K562 (cell line): ENCODE results near the gene DMXL1. TPM values are rescaled to one million over a fixed set of nuclear protein-coding genes. Genes with fewer than 3 reads are reported as not detected.

Source experiments
- ATAC-seq: fragments of 200-7000 bp; cut with Tn5 transposase; 3 replicates; pipeline ENCODE4 v1.9.1; 2020; ENCODE audit warnings: moderate library complexity
- BruUV-seq: library from RNA; stranded (reverse); fragments of 400-500 nt; replicated peaks from 2 replicates; lab custom pipeline; 2021; lab: Mats Ljungman, UMichigan
- CTCF ChIA-PET: fragments of 300-600 bp; formaldehyde crosslinking; extraction: SDS; loops from one replicate; lab custom pipeline; 2021; ENCODE audit warnings: low intra/inter-chr PET ratio; lab: Yijun Ruan, JAX
- POLR2A ChIA-PET: fragments of 300-600, 350-650 bp; sonication (Branson Sonifier 250); formaldehyde crosslinking; extraction: SDS; loops from one replicate; lab custom pipeline; 2021; ENCODE audit warnings: antibody characterized with exemption, inconsistent platforms; lab: Yijun Ruan, JAX
- DNase-seq, 4 experiments: peaks; one replicate each; pipeline versions ENCODE4 v3.0.0 to v3.0.0-alpha.2; 2011 to 2018; ENCODE audit warnings: low spot score in 3 of 4, mixed read lengths in 3 of 4; ENCODE audit errors: extremely low read depth in 1 of 4
- FAIRE-seq: peaks from 2 replicates; lab custom pipeline; 2011; peaks lifted over from hg19 to GRCh38; lab: Jason Lieb, UNC
- H2AFZ ChIP-seq: 2 replicates; pipeline ENCODE4 v1.6.0; 2011; ENCODE audit warnings: low read depth, low read length, control low read depth, inconsistent platforms
- H3K27ac ChIP-seq: fragments of 200-600 bp; 3 replicates; pipeline ENCODE4 v1.8.0; 2011; ENCODE audit warnings: low read depth, mild to moderate bottlenecking, control low read depth, inconsistent platforms, low read length, moderate library complexity, mixed read lengths; ENCODE audit errors: extremely low read depth
- H3K27me3 ChIP-seq, 2 experiments: fragments of 300-600 bp in 1 of 2; 2 replicates in 1 of 2; 3 replicates in 1 of 2; pipeline versions ENCODE4 v1.6.0 to v1.8.0; 2011; ENCODE audit warnings: inconsistent platforms in 2 of 2, low read length in 2 of 2, mild to moderate bottlenecking in 1 of 2, mixed read lengths in 1 of 2, moderate library complexity in 1 of 2; ENCODE audit not compliant: control insufficient read depth in 2 of 2, insufficient read depth in 2 of 2
- H3K36me3 ChIP-seq: fragments of 300-600 bp; 3 replicates; pipeline ENCODE4 v1.8.0; 2011; ENCODE audit warnings: mild to moderate bottlenecking, low read length, inconsistent platforms; ENCODE audit not compliant: control insufficient read depth, insufficient read depth
- H3K4me1 ChIP-seq, 2 experiments: fragments of 200-600 bp in 1 of 2; replicated peaks in 1 of 2; 2 replicates in 1 of 2; 3 replicates in 1 of 2; pipeline versions ENCODE4 v1.5.1 to v1.8.0; 2011; ENCODE audit warnings: inconsistent platforms in 2 of 2, low read length in 2 of 2, mild to moderate bottlenecking in 1 of 2, mixed read lengths in 1 of 2, moderate library complexity in 1 of 2; ENCODE audit not compliant: control insufficient read depth in 2 of 2, insufficient read depth in 2 of 2
- H3K4me2 ChIP-seq: 2 replicates; pipeline ENCODE4 v1.6.1; 2011; ENCODE audit warnings: low read length, control low read depth, inconsistent platforms, mixed read lengths; ENCODE audit not compliant: insufficient read depth
- H3K4me3 ChIP-seq: fragments of 200-600 bp; sonication (generic), shearing (Covaris generic); 2 replicates; pipeline ENCODE4 v1.5.1; 2016; ENCODE audit warnings: control low read depth, inconsistent platforms
- H3K79me2 ChIP-seq: fragments of 200-600 bp; 3 replicates; pipeline ENCODE4 v1.8.0; 2011; ENCODE audit warnings: low read length, inconsistent platforms; ENCODE audit not compliant: control insufficient read depth, insufficient read depth
- H3K9ac ChIP-seq, 2 experiments: 2 replicates each; pipeline versions ENCODE4 v1.6.0 to v1.6.1; 2011; ENCODE audit warnings: low read depth in 2 of 2, low read length in 2 of 2, control low read depth in 1 of 2, inconsistent platforms in 1 of 2, mild to moderate bottlenecking in 1 of 2, mixed read lengths in 1 of 2; ENCODE audit not compliant: insufficient read depth in 1 of 2
- H3K9me1 ChIP-seq: one replicate; pipeline ENCODE4 v1.6.0; 2011; ENCODE audit warnings: inconsistent platforms, mild to moderate bottlenecking, low read length, moderate library complexity; ENCODE audit not compliant: control insufficient read depth, insufficient read depth
- H3K9me3 ChIP-seq: replicated peaks from 2 replicates; pipeline ENCODE4 v1.5.1; 2011; ENCODE audit warnings: low read depth, low read length, inconsistent platforms; ENCODE audit not compliant: control insufficient read depth, insufficient read depth
- H4K20me1 ChIP-seq: replicated peaks from 2 replicates; pipeline ENCODE4 v1.6.1; 2011; ENCODE audit warnings: low read length, inconsistent platforms, mixed read lengths; ENCODE audit not compliant: control insufficient read depth, insufficient read depth
- CTBP1 ChIP-seq: fragments of 450-650 bp; IDR thresholded peaks from 2 replicates; pipeline ENCODE4 v1.6.1; 2016; ENCODE audit warnings: borderline replicate concordance
- E2F8 ChIP-seq: fragments of 450-650 bp; IDR thresholded peaks from 2 replicates; pipeline ENCODE4 v1.7.1; 2018; ENCODE audit warnings: mild to moderate bottlenecking, low read depth; ENCODE audit not compliant: partially characterized antibody
- E4F1 ChIP-seq: fragments of 250-450 bp; sonication (Bioruptor Pico); IDR thresholded peaks from 2 replicates; pipeline ENCODE4 v1.5.0; 2021; ENCODE audit warnings: mild to moderate bottlenecking, borderline replicate concordance
- MTA2 ChIP-seq: fragments of 450-650 bp; IDR thresholded peaks from 2 replicates; pipeline ENCODE4 v1.6.1; 2016; ENCODE audit warnings: low read depth
- MXI1 ChIP-seq: IDR thresholded peaks from 2 replicates; pipeline ENCODE4 v1.6.1; 2011; ENCODE audit warnings: low read depth, mild to moderate bottlenecking, improper control_type of control experiment, low read length
- PRDM10 ChIP-seq: fragments of 450-650 bp; IDR thresholded peaks from 2 replicates; pipeline ENCODE4 v1.6.1; 2018; ENCODE audit not compliant: partially characterized antibody
- PYGO2 ChIP-seq: fragments of 450-650 bp; IDR thresholded peaks from 2 replicates; pipeline ENCODE4 v1.6.1; 2016; ENCODE audit warnings: mild to moderate bottlenecking, missing genetic modification characterization, moderate library complexity, missing compliant biosample characterization
- RUNX1 ChIP-seq: sonication (generic); IDR thresholded peaks from 2 replicates; pipeline ENCODE4 v1.6.1; 2016; ENCODE audit warnings: antibody characterized with exemption, low read depth
- SIN3A ChIP-seq, 2 experiments: fragments of 150-350 bp in 1 of 2; IDR thresholded peaks; 2 replicates each; pipeline ENCODE4 v1.6.1; 2011 to 2016; ENCODE audit warnings: borderline replicate concordance in 2 of 2, low read depth in 2 of 2, low read length in 2 of 2, mild to moderate bottlenecking in 2 of 2, moderate library complexity in 2 of 2; ENCODE audit not compliant: control insufficient read depth in 1 of 2
- STAT5A ChIP-seq: IDR thresholded peaks from 2 replicates; pipeline ENCODE4 v1.6.1; 2012; ENCODE audit warnings: low read length, inconsistent platforms, borderline replicate concordance
- ZC3H4 ChIP-seq: sonication (generic); formaldehyde crosslinking; IDR thresholded peaks from 2 replicates; pipeline ENCODE4 v1.9.0; 2021; ENCODE audit warnings: missing genetic modification reagents, borderline replicate concordance
- ZNF121 ChIP-seq: sonication (generic); formaldehyde crosslinking; conservative IDR thresholded peaks from 2 replicates; pipeline ENCODE4 v1.8.0; 2022; ENCODE audit warnings: missing genetic modification reagents
- WGBS: fragments of 100-300 bp; shearing (Covaris generic); methylation state at CpG from one replicate; pipeline ENCODE4 v1.1.6; 2016; ENCODE audit warnings: low coverage, mixed read lengths; ENCODE audit not compliant: insufficient coverage; ENCODE audit errors: missing lambda C conversion rate; 5-methylcytosine and 5-hydroxymethylcytosine counted together
- in situ Hi-C: fragments of 300-500 bp; cut with MboI; formaldehyde crosslinking; loops from 4 replicates; pipeline ENCODE4 v1.15.0; 2018; ENCODE audit warnings: inconsistent platforms, mixed read lengths
- intact Hi-C: fragments of 100-400 bp; cut with micrococcal nuclease; formaldehyde crosslinking; loops from 2 replicates; pipeline ENCODE4 v1.14.2; 2022
- polyA plus RNA-seq, 8 experiments: library from polyadenylated mRNA; depleted of rRNA in 4 of 8; stranded (reverse) in 5 of 8; unstranded in 3 of 8; fragments of >200 nt; fragmentation: Nextera tagmentation in 2 of 8; fragmentation: Illumina TruSeq in 1 of 8; extraction: Ambion mirVana in 2 of 8; extraction: Trizol in 1 of 8; gene quantifications; 2 replicates each; pipeline versions ENCODE4 v1.2.1 to v1.2.3, GENCODE V29; 2011 to 2014; ENCODE audit warnings: inconsistent platforms in 1 of 8, missing spikeins in 1 of 8
- total RNA-seq, 7 experiments: library from RNA; depleted of rRNA in 6 of 7; stranded (reverse); fragments of >200 nt in 6 of 7; fragmentation: Illumina TruSeq in 2 of 7; extraction: Trizol in 2 of 7; gene quantifications; 2 replicates each; pipeline versions ENCODE4 v1.2.1 to v1.2.3, GENCODE V29; 2011 to 2021; ENCODE audit warnings: low replicate concordance in 1 of 7

Gene DMXL1
- total and polyA plus RNA-seq, 9 of the 15 experiments (the other 6 are each of a cell fraction or from before 2014, with no cell fraction given), result 8.3 to 40.3 (median 30.6) TPM

GRCh38 chr5:119279093-119279492 is 208.2 kb downstream of the DMXL1 start (continued):
- TF ChIP-seq E4F1 (CRISPR knock-in tag) (no peak), ZNF121 (CRISPR knock-in tag) (no peak)

GRCh38 chr5:119280380-119280779 is 209.5 kb downstream of the DMXL1 start:
- Histone ChIP-seq H3K9me1 (no peaks in the 10 kb centered on the region), H3K4me2 (no peak overlapping the region), H2AFZ (no peak overlapping the region), H3K36me3 (peaks cover 17% of the 10 kb centered on the region), H3K27me3 (no peaks in the 10 kb centered on the region), H3K9me3 (no peaks in the 10 kb centered on the region), H3K9ac (no peak overlapping the region), H3K4me3 (no peak overlapping the region), H3K27ac (no peak overlapping the region), H3K79me2 (peaks cover 92% of the 10 kb centered on the region), H3K4me1 (peaks cover 6 to 27% of the 10 kb centered on the region in 2 experiments; a peak in 4 of 5 replicates), H4K20me1 (0 out of 2 replicates have a peak, but pooled peaks cover 4% of the 10 kb centered on the region)
- ATAC-seq (no peak), FAIRE-seq (no peak), DNase-seq (no peak)
- ChIA-PET CTCF (no interaction called here), POLR2A (interaction anchor here (0.7 kb wide), 1 partner anchor 10 kb away, joined by 3 read pairs; no protein-coding TSS in a partner anchor)
- intact Hi-C loops (no loop called here), in situ Hi-C loops (no loop called here)
- no TSS peak for BruUV-seq
- WGBS, result 84% methylated on average over 3 of the region's 3 CpGs
- TF ChIP-seq PRDM10 (no peak), STAT5A (no peak), CTBP1 (no peak), PYGO2 (tag) (no peak), E2F8 (no peak), ZC3H4 (CRISPR knock-in tag) (no peak), MXI1 (no peak), MTA2 (no peak), RUNX1 (no peak), SIN3A (IDR thresholded peaks at IDR 0.05; ENCODE audit: borderline replicate concordance in 2 of 2, control insufficient read depth in 1 of 2, low read depth in 2 of 2, low read length in 2 of 2) (no peak)
